Measurements from ENCODE around the gene FAM171A2. TPM values are rescaled to one million over a fixed set of nuclear protein-coding genes. Genes with fewer than 3 reads are reported as not detected.
"Not testable (repeated sequence)": the region's sequence is repeated elsewhere in the genome, so short reads cannot be mapped to it uniquely, and the experiment has no call there.

The FAM171A2 gene
- total and polyA plus RNA-seq, 8 donors: 0.24 to 1.3 (median 0.69) TPM

DNA sequence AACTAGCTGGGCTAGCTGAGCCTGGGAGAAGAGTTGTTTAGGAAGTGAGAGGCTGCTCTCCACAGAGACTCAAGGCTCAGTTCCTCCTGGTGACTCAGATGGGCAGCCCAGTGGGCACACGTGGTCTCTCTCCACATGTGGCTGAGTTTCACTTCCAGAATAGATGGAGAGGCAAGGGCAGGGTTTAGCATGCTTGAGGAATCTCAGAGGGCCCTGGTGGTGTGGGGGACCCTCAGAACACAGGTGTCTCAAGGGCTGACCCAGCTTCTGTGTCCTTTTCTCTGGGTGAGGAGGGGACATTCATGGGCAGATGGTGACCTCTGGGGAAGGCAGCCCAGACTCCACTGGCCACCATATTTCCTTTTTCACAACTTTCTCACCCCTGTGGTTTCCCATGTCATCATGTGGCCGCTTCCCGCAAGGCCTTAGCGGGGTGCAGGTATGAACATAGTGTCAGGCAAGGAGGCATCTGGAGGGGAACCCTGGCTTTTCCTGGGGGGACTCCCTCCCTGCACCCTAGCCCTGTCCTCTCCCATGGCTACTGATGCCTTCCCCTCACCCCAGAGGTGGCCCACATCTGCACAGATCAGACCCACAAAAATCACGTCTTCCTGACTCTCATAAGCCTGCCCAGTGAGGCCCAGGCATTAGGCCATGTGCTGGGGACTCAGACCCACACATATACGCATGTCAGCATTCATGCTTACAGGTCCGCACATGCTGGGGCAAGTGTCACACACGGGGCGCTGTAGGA lies 15.2 kb downstream of the FAM171A2 start:
- no peak for FAIRE-seq
- no peak overlapping the region for H3K4me3 ChIP-seq
- intact Hi-C loops (cut with DNase I): loop anchor here in 1 of 3 donors (5.0 kb wide), 1 partner anchor 136 kb away; no protein-coding TSS in a partner anchor
- no peak for TF ChIP-seq CTCF (IDR thresholded peaks at IDR 0.05)
- ATAC-seq: peak in 1 of 4 donors; percentile 2
- H3K4me1 ChIP-seq: peaks cover 0 to 9% (median 0%) of the 10 kb centered on the region in 3 donors
- no peaks in the 10 kb centered on the region for H3K9me3 ChIP-seq
- H3K27me3 ChIP-seq: no peaks in the 10 kb centered on the region
- DNase-seq: no peak
- WGBS, 2 donors: 82 to 89% methylated on average over 9 of the region's 9 CpGs
- no peak overlapping the region for H3K27ac ChIP-seq
- H3K36me3 ChIP-seq: peaks cover 4 to 14% (median 6%) of the 10 kb centered on the region in 3 donors

DNA sequence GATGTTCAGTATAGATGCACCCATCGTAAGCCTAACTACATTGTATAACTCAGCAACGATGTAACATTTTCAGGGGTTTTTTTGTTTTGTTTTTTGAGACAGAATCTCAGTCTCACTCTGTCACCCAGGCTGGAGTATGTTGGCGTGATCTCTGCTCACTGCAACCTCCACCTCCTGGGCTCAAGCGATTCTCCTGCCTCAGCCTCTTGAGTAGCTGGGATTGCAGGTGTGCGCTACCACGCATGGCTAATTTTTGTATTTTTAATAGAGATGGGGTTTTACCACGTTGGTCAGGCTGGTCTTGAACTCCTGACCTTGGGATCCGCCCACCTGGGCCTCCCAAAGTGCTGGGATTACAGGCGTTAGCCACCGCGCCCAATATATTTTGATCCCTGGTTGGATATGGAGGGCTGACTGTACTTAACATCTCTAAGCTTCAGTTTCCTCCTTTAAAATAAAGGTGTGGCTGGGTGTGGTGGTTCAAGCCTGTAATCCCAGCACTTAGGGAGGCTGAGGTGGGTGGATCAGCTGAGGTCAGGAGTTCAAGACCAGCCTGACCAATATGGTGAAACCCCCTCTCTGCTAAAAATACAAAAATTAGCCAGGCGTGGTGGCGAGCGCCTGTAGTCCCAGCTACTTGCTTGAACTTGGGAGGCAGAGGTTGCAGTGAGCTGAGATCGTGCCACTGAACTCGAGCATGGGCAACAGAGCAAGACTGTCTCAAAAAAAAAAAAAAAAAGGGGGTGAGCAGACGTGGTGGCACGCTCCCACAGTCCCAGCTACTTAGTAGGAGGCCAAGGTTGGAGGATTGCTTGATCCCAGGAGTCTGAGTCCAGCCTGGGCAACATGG lies 16.2 kb downstream of the FAM171A2 start:
- not testable (repeated sequence) for H3K9me3 ChIP-seq, H3K4me3 ChIP-seq, ATAC-seq, H3K27me3 ChIP-seq, H3K27ac ChIP-seq, DNase-seq, H3K4me1 ChIP-seq, FAIRE-seq
- WGBS, 2 donors: 84 to 87% methylated on average over 18 of the region's 18 CpGs
- H3K36me3 ChIP-seq: peaks cover 4 to 14% (median 6%) of the 10 kb centered on the region in 3 donors
- intact Hi-C loops (cut with DNase I): loop anchor here in 1 of 3 donors (5.0 kb wide), 1 partner anchor 135 kb away; no protein-coding TSS in a partner anchor

DNA sequence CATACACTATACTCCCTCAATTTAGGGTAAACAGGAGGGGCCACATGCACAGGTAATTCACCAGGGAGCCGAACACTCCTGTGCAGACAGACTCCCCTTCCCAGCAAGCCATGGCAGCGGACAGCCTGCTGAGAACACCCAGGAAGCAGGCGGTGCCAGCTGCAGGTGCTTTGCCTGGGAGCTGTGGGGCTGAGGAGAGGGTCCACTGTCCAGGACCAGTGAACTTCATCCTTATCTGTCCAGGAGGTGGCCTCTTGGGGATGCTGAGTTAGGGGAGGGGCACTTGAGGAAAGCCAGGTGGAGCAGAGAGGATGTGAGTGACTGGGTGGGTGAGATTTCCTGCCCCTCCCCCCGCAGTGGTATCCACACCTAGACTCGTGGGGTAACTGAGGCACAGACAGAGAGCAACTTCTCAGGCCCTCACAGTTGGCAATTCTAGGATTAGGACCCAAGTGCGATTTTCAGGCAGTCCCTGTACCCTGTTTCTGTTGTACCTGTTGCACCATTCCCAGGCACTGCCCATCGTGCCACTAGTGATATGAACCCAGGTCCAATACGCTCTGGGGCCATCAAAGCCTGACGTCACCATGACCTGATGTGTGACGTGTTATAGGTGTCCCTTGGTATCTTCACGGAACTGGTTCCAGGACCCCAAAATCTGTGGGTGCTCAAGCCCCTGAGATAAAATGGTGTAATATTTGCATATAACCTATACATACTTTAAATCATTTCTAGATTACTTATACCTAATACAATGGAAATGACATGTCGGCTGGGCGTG lies 17.4 kb downstream of the FAM171A2 start:
- no peaks in the 10 kb centered on the region for H3K9me3 ChIP-seq
- H3K4me1 ChIP-seq: peaks cover 0 to 9% (median 0%) of the 10 kb centered on the region in 3 donors
- no peak for ATAC-seq
- intact Hi-C loops (cut with DNase I): loop anchor here in 1 of 3 donors (5.0 kb wide), 1 partner anchor 134 kb away; no protein-coding TSS in a partner anchor
- peak overlapping the region in 2 of 4 donors; percentile 84 to 87 for H3K27ac ChIP-seq
- FAIRE-seq: no peak
- peak overlapping the region in 3 of 4 donors; percentile 77 to 90 (median 90) for H3K4me3 ChIP-seq
- TF ChIP-seq CTCF (IDR thresholded peaks at IDR 0.05): no peak
- peaks cover 0 to 6% (median 4%) of the 10 kb centered on the region in 3 donors for H3K36me3 ChIP-seq
- no peaks in the 10 kb centered on the region for H3K27me3 ChIP-seq
- WGBS, 2 donors: 59 to 63% methylated on average over 13 of the region's 13 CpGs
- DNase-seq: peak in 2 of 6 donors; percentile 27 to 63

DNA sequence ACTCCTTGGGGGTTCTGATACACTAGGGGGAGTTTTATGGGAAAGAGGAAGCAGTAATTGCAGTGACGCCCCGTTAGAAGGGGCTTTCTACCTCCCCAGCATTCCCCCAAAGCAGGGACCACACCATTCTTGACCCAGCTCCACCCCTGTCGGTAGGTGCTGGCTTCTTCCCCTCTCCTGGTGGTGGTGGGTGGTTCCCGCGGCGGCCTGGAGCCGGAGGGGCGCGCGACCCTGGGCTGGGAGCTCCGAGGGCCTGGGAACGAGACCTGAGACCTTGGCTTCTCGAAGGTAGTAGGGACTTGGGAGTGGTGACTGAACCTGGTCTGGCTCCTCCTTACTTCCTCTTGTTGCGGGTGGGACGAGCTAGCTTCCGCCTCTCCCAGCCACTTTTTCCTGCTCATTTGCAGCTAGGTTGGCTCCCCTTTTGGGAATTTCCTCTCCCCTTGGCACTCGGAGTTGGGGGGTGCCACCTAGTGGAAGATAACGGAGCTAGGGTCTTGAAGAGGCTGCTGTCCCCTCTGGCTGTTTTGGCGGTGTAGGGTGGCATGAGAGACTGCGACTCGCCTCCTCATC lies 18.1 kb downstream of the FAM171A2 start:
- peak overlapping the region; percentile 64 to 87 (median 81) for H3K27ac ChIP-seq
- H3K36me3 ChIP-seq: no peaks in the 10 kb centered on the region
- H3K27me3 ChIP-seq: no peaks in the 10 kb centered on the region
- peak overlapping the region; percentile 77 to 90 (median 86) for H3K4me3 ChIP-seq
- peak in 2 of 4 donors; percentile 7 to 18 for TF ChIP-seq CTCF (IDR thresholded peaks at IDR 0.05)
- no peak for FAIRE-seq
- WGBS, 2 donors: 0 to 1% methylated on average over 21 of the region's 21 CpGs
- peaks cover 0 to 9% (median 0%) of the 10 kb centered on the region in 3 donors for H3K4me1 ChIP-seq
- peak; percentile 25 to 57 (median 46) for ATAC-seq
- no peaks in the 10 kb centered on the region for H3K9me3 ChIP-seq
- DNase-seq: peak in 5 of 6 donors; percentile 45 to 61 (median 51)
- intact Hi-C loops (cut with DNase I): loop anchor here in 1 of 3 donors (5.0 kb wide), 1 partner anchor 133 kb away; no protein-coding TSS in a partner anchor
